ENCODE results near the gene DCUN1D2. TPM values are rescaled to one million over a fixed set of nuclear protein-coding genes. Genes with fewer than 3 reads are reported as not detected.

The DCUN1D2 gene
- total RNA-seq, 2 experiments from 2014 or later: 9.2 to 16.5 TPM

DNA sequence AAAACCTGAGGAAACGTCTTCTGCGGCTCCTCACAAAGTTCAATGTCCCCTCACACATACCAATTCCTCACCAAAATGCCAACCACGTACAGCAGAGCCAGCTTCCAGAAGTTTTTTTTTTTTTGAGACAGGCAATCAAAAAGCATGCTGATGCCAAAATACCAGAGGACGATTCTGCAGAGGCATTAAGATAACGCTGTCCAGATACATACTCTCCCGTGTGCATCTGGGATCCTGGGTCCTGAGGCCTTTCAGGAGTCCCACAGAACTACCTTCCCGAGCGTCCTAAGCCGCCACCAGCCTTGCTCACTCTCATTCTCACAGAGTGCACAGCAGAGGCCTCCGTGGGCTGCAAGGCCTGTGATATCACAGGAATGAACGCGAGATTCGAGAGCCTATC is 5.0 kb downstream of the DCUN1D2 start:
- peaks cover 32% of the 10 kb centered on the region; the same call in 1 of the 2 replicates for H4K20me1 ChIP-seq (ENCODE audit: insufficient read depth, low read length)
- no TSS peak for BruUV-seq (replicated peaks)
- peaks cover 2% of the 10 kb centered on the region; the same call in 1 of the 2 replicates for H3K36me3 ChIP-seq (ENCODE audit: insufficient read depth, low read length)
- H3K4me2 ChIP-seq (ENCODE audit: low read length): no peak overlapping the region
- no peak overlapping the region for H3K4me3 ChIP-seq (ENCODE audit: low read depth, low read length, poor library complexity, severe bottlenecking)
- intact Hi-C loops (cut with micrococcal nuclease; ENCODE audit: unreplicated experiment): no loop called here
- no peak overlapping the region for H3K27ac ChIP-seq (ENCODE audit: low read depth, low read length, poor library complexity, severe bottlenecking)
- TF ChIP-seq EZH2phosphoT487 (IDR thresholded peaks at IDR 0.05; ENCODE audit: borderline replicate concordance, low read depth, low read length): no peak
- TF ChIP-seq CTCF (conservative IDR thresholded peaks at IDR 0.05; ENCODE audit: low read length): no peak
- H3K9me3 ChIP-seq (ENCODE audit: low read length): no peaks in the 10 kb centered on the region
- ChIA-PET POLR2A (no interaction called here), CTCF (ENCODE audit: unreplicated experiment) (interaction anchor here (0.5 kb wide), 1 partner anchor 20 kb away, joined by 3 read pairs; no protein-coding TSS in a partner anchor)
- peaks cover 39% of the 10 kb centered on the region for H3K79me2 ChIP-seq (ENCODE audit: insufficient read depth, low read depth, low read length)
- peaks cover 26% of the 10 kb centered on the region for H3K4me1 ChIP-seq (ENCODE audit: insufficient read depth, low read length, poor library complexity, severe bottlenecking)
- no peak overlapping the region for H2AFZ ChIP-seq (ENCODE audit: low read length)
- DNase-seq (ENCODE audit: low spot score): no peak
- no peaks in the 10 kb centered on the region for H3K9me2 ChIP-seq (ENCODE audit: insufficient read depth, low read length)

DNA sequence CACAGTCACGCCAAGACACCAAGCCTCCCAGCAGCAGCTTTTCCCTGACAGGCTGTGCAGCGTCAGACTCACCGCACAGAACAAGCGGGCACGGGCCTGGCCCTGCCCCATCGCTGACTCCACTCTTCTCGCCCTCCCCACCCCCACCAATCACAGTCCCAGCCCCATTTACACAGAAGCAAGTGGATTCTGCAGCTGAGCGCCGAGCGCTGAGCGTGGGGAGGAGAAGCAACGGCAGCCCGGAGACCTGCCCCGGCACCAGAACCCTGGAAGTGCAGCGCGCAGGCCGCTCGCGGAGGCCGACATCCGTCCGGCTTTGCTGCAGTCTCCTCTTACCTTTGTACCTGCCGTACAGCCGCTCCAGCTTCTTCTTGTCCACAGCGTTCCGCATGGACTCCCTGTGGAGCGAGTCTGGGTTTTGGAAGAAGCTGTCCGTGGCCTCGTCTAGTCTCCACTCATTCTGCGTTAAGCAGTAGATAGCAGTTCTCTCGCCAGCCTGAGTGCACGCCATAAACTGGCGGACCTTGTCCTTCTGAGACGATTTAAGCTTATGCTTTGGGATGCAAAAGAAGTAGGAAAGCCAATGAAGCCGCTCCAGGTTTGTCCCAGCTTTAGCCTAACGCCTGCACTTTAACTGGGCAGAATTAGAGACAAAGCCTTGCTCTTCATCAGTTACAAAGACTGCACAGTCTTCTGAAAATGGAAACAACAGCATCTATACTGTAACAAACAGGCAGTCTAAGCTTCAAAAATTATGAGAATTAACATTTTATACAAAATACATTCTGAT is 6.8 kb downstream of the DCUN1D2 start:
- Histone ChIP-seq H4K20me1 (ENCODE audit: insufficient read depth, low read length) (peaks cover 20% of the 10 kb centered on the region; the same call in 1 of the 2 replicates), H3K79me2 (ENCODE audit: insufficient read depth, low read depth, low read length) (peaks cover 28% of the 10 kb centered on the region), H3K4me2 (ENCODE audit: low read length) (no peak overlapping the region), H3K36me3 (ENCODE audit: insufficient read depth, low read length) (peaks cover 12% of the 10 kb centered on the region; the same call in 1 of the 2 replicates), H3K9me3 (ENCODE audit: low read length) (no peaks in the 10 kb centered on the region), H3K27ac (ENCODE audit: low read depth, low read length, poor library complexity, severe bottlenecking) (no peak overlapping the region), H3K4me3 (ENCODE audit: low read depth, low read length, poor library complexity, severe bottlenecking) (no peak overlapping the region), H3K9me2 (ENCODE audit: insufficient read depth, low read length) (no peaks in the 10 kb centered on the region), H2AFZ (ENCODE audit: low read length) (no peak overlapping the region), H3K4me1 (ENCODE audit: insufficient read depth, low read length, poor library complexity, severe bottlenecking) (peaks cover 15% of the 10 kb centered on the region)
- no TSS peak for BruUV-seq (replicated peaks)
- intact Hi-C loops (cut with micrococcal nuclease; ENCODE audit: unreplicated experiment): no loop called here
- POLR2A ChIA-PET: no interaction called here
- CTCF ChIA-PET (ENCODE audit: unreplicated experiment): no interaction called here
- TF ChIP-seq EZH2phosphoT487 (IDR thresholded peaks at IDR 0.05; ENCODE audit: borderline replicate concordance, low read depth, low read length) (no peak), CTCF (conservative IDR thresholded peaks at IDR 0.05; ENCODE audit: low read length) (no peak)
- no peak for DNase-seq (ENCODE audit: low spot score)

DNA sequence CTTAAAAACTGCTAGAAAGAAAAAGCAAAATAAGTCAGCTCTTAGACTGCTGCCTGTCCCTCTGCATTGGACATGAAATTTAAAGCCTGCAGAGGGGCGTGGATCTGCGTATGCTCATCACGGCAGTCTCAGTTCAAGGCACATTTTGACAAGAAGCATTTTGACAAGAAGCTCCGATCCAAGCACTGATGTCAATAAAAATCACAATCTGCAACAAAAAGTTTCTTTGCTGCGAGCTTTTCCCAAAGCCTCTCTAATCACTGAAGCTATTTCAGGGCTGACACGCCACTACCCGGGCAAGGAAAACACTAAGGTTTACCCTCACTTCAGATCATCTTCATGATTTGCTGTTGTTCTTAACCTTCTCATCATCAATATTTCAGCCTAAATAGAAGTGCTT is 7.4 kb downstream of the DCUN1D2 start:
- intact Hi-C loops (cut with micrococcal nuclease; ENCODE audit: unreplicated experiment): no loop called here
- no peak for TF ChIP-seq EZH2phosphoT487 (IDR thresholded peaks at IDR 0.05; ENCODE audit: borderline replicate concordance, low read depth, low read length)
- H3K9me3 ChIP-seq (ENCODE audit: low read length): no peaks in the 10 kb centered on the region
- H3K4me3 ChIP-seq (ENCODE audit: low read depth, low read length, poor library complexity, severe bottlenecking): no peak overlapping the region
- DNase-seq (ENCODE audit: low spot score): no peak
- no TSS peak for BruUV-seq (replicated peaks)
- POLR2A ChIA-PET: no interaction called here
- H4K20me1 ChIP-seq (ENCODE audit: insufficient read depth, low read length): peaks cover 14% of the 10 kb centered on the region; the same call in 1 of the 2 replicates
- peaks cover 9% of the 10 kb centered on the region for H3K4me1 ChIP-seq (ENCODE audit: insufficient read depth, low read length, poor library complexity, severe bottlenecking)
- H3K9me2 ChIP-seq (ENCODE audit: insufficient read depth, low read length): no peaks in the 10 kb centered on the region
- no peak overlapping the region for H3K27ac ChIP-seq (ENCODE audit: low read depth, low read length, poor library complexity, severe bottlenecking)
- peaks cover 15% of the 10 kb centered on the region; the same call in 1 of the 2 replicates for H3K36me3 ChIP-seq (ENCODE audit: insufficient read depth, low read length)
- H3K79me2 ChIP-seq (ENCODE audit: insufficient read depth, low read depth, low read length): peaks cover 22% of the 10 kb centered on the region; the same call in 1 of the 2 replicates
- H3K4me2 ChIP-seq (ENCODE audit: low read length): no peak overlapping the region
- no peak overlapping the region for H2AFZ ChIP-seq (ENCODE audit: low read length)
- CTCF ChIA-PET (ENCODE audit: unreplicated experiment): no interaction called here
